GM19467 (cell line): Measurements from ENCODE around the gene TMEM123.
"Not testable (repeated sequence)": the region's sequence is repeated elsewhere in the genome, so short reads cannot be mapped to it uniquely, and the experiment has no call there.

Experiments used
- ATAC-seq: cut with Tn5 transposase; IDR thresholded peaks from one replicate; pipeline ENCODE4 v1.9.1; 2021; ENCODE audit warnings: mild to moderate bottlenecking, moderate library complexity; ENCODE audit not compliant: unreplicated experiment

Gene TMEM123

DNA sequence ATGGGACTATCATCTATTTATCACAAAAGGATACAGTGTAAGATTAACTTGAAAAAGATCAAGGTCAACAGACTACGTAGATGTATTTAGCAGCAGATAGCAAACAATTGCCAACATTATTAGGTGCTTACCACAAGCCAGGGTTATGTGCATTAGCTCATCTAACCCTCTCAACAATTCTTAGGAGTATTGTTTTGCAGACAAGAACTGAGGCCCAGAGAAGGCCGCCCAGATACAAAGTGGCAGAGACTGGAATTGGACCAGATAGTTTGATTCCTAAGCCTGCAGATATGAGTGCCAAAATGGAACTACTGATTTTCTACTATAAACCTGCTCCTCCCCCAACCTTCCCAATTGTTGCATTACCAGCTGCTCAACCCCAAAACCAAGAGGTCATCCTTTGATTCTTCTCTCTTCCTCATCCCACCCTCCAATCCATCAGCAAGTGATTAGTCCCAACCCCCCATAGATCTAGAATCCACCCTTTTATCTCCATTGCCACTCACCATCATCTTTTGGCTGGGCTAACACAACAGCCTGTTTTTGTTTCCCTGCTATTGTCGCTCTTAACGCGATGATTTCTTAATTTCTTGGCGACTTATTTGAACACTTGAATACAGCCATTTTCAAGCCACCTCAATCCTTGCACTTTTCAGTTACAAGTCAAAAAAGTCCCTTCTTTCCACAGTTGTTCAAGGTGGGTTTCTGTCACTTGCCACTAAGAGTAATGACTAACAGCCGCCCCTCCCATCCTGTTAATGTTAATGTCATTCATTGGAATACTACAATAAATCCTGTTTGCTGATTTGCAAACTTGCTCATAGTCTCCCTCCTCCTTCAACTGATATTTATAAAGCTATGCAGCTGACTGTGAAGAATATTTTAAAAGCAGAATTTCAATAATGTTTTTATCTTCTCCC lies 2.7 kb downstream of the TMEM123 start:
- ATAC-seq, result no peak

GRCh38 chr11:102448869-102449224 lies 3.7 kb downstream of the TMEM123 start:
- no peak for ATAC-seq

GRCh38 chr11:102447941-102448868 lies 4.4 kb downstream of the TMEM123 start:
- no peak for ATAC-seq

- peak; percentile 38 for ATAC-seq
Measured at GRCh38 chr11:102447193-102447592, 5.4 kb downstream of the TMEM123 start.

DNA sequence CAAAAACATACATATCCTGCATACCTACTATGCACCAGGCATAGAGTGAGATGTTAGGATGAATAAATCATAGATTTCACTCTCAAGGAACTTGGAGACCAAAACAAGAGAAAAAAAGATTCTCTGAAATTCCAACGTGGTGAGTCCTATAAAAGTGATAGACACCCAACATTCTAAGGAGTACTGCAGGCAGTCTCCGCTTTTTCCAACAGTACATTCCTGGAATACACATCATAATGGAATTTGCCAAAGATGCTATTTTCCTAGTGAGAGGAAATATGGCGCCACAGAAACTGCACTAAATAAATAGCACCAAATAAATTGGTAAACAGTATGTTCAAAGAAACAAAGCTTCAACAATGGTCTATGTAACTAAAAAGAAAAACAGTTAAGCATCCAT lies 6.0 kb downstream of the TMEM123 start:
- ATAC-seq, result no peak

DNA sequence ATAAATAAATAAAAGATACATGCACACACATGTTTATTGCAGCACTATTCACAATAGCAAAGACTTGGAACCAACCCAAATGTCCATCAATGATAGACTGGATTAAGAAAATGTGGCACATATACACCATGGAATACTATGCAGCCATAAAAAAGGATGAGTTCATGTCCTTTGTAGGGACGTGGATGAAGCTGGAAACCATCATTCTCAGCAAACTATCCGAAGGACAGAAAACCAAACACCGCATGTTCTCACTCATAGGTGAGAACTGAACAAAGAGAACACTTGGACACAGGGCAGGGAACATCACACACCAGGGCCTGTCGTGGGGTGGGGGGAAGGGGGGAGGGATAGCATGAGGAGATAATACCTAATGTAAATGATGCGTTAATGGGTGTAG lies 7.9 kb downstream of the TMEM123 start:
- ATAC-seq, result not testable (repeated sequence)

GRCh38 chr11:102444142-102444541 lies 8.4 kb downstream of the TMEM123 start:
- not testable (repeated sequence) for ATAC-seq

DNA sequence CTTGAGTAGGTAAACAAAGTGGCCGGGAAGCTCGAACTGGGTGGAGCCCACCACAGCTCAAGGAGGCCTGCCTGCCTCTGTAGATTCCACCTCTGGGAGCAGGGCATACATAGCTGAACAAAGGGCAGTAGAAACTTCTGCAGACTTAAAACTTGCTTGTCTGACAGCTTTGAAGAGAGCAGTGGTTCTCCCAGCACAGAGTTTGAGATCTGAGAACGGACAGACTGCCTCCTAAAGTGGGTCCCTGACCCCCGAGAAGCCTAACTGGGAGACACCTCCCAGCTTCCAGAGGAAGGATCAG lies 13.6 kb downstream of the TMEM123 start:
- ATAC-seq, result not testable (repeated sequence)

DNA sequence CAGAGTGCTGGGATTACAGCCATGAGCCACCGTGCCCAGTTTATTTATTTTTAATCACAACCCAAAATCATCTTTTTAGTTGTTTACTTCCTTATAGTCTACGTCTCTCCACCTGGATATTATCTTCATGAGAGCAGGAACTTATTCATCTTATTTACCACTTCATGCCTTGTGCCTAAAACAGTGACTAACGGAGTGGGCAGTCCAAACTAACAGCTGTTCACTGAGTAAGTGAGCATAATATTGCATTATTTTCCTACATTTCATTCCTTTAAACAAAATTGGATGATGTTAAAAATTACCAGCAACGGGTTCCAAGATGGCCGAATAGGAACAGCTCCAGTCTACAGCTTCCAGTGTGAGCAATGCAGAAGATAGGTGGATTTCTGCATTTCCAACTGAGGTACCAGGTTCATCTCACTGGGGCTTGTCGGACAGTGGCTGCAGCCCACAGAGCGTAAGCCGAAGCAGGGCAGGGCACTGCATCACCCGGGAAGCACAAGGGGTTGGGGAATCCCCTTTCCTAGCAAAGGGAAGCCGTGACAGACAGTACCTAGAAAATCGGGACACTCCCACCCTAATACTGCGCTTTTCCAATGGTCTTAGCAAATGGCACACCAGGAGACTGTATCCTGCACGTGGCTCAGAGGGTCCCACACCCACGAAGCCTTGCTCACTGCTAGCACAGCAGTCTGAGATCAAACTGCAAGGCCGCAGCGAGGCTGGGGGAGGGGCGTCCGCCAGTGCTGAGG lies 14.1 kb downstream of the TMEM123 start:
- no peak for ATAC-seq

GRCh38 chr11:102437727-102438126 lies 14.8 kb downstream of the TMEM123 start:
- no peak for ATAC-seq

DNA sequence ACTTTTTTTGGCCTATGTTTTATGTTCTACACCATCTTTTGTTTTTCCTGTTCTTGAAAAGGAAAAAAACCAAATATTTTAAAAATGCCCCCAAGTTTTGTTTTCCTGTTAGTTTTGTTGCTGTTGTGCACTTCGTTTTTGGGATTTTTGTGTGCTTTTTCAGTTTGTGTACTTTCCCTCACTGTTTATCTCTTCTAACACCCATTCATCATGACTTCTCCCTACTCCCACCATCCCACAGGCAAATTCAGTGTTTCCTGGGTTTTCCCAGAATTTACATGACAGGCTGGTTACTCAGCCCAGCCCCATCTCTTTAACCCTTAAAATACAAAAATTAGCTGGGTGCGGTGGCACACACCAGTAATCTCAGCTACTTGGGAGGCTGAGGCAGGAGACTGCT lies 15.6 kb downstream of the TMEM123 start:
- no peak for ATAC-seq

DNA sequence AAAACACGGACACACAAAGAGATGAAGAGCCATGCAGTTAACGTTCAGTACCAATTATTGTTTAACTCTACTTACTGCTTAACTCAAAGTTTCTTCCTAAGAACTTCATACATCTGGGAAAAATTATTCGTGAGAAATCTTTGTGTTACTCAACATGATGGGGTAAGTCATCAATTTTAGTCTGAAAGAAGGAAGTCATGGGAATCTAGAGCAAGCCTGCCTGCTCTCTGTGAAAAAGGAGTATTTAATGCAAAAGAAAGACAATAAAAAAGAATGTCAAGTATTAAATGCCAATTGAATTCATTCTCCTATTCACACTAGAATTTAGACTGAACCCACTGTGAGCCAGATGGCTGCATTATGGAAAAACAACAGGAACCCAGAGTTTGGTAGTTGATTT lies 16.0 kb downstream of the TMEM123 start:
- no peak for ATAC-seq

- no peak for ATAC-seq
Measured at GRCh38 chr11:102435688-102436087, 16.9 kb downstream of the TMEM123 start.

DNA sequence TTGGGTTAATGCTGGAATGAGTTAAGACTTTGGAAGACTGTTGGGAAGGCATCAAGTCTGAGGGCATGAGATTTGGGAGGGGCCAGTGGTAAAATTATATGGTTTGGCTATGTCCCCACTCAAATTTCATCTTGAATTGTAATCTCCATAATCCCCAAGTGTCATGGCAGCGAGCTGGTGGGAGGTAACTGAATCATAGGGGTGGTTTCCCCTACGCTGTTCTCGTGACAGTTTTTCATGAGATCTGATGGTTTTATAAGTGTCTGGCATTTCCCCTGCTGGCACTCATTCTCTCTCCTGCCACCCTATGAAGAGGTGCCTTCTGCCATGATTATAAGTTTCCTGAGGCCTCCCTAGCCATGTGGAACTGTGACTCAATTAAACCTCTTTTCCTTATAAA lies 19.0 kb downstream of the TMEM123 start:
- not testable (repeated sequence) for ATAC-seq

DNA sequence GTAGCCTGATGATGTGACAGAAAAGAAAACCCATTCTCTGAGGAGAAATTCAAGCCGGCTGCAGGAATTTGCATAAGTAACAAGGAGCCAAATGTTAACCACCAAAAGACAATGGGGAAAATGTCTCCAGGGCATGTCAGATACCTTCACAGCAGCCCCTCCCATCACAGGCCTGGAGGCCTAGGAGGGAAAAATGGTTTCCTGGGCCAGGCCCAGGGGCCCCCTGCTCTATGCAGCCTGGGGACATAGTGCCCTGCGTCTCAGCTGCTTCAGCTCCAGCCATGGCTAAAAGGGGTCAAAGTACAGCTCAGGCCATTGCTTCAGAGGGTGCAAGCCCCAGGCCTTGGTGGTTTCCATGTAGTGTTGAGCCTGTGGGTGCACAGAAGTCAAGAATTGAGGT lies 20.0 kb downstream of the TMEM123 start:
- ATAC-seq, result not testable (repeated sequence)

DNA sequence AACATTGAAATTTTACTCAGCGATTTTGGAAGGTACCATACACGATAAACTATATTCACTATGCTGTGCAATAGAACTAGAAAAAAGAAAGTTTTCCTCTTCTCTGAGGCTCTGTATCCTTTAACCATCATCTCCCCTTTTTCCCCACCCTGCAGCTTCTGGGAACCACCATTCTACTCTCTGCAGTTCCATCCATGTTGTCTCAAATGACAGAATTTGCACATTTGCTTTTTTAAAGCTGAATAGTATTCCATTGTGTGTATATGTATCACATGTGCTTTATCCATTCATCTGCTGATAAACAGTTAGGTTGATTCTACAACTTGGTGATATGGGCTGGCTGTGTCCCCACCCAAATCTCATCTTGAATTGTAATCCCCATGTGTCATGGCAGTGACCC lies 21.2 kb downstream of the TMEM123 start:
- no peak for ATAC-seq

- ATAC-seq, result peak; percentile 91
Measured at GRCh38 chr11:102430158-102430836, 22.3 kb downstream of the TMEM123 start.

- no peak for ATAC-seq
Measured at GRCh38 chr11:102429691-102430090, 22.9 kb downstream of the TMEM123 start.

DNA sequence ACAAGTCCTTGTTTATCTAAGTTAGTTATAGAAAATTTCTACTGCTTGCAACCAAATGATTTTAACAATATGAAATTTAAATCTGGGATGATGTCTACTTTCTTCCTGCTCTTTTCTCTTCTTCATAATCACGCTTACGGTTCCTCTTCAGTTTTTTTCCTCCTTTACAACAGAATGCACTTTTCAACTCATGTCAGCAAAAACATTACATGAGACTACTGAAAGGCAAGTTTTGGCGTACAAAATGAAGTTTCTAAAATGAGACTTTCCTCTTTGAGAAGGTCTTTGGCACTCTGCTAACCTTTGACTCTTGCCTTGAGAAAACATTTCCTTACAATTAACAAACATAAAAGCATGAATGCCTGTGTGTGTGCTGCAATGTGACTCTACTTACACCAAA lies 23.3 kb downstream of the TMEM123 start:
- no peak for ATAC-seq

GRCh38 chr11:102428696-102429095 lies 23.9 kb downstream of the TMEM123 start:
- ATAC-seq, result no peak

DNA sequence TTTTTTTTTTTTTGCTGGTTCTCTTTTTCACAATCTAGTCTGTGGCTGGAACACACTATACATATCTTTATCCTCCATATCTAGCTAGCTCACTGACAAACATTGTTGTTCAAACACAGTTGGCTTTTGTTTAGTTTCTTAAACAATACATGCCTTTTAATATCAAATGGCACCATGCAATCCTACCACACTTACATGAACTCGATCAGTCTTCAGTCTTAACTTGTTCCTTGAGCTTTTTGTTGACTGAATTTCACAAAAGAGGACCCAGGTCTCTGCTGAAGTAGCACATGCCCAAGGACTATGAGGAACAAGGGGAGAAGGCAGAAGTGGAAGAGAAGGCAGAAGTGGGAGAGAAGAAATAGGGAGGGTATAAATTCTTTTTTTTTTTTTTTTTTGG lies 25.5 kb downstream of the TMEM123 start:
- no peak for ATAC-seq
